Spinal cord (tissue), 10 donors: Measurements from ENCODE around the gene KRTAP20-1. TPM values are rescaled to one million over a fixed set of nuclear protein-coding genes. Genes with fewer than 3 reads are reported as not detected.

Source experiments
- DNase-seq, 6 donors: peaks; one replicate each; pipeline versions ENCODE4 v3.0.0 to v3.0.0-alpha.2; 2013 to 2015; ENCODE audit warnings: low spot score in 6 of 6, low read depth in 4 of 6
- H3K27ac ChIP-seq: one replicate; pipeline ENCODE4 v1.5.1; 2013; ENCODE audit warnings: low read depth, low read length, control low read depth
- H3K27me3 ChIP-seq: one replicate; pipeline ENCODE4 v1.6.1; 2013; ENCODE audit warnings: low read length; ENCODE audit not compliant: control insufficient read depth, insufficient read depth
- H3K36me3 ChIP-seq: one replicate; pipeline ENCODE4 v1.6.1; 2013; ENCODE audit warnings: low read length; ENCODE audit not compliant: control insufficient read depth, insufficient read depth
- H3K4me1 ChIP-seq: one replicate; pipeline ENCODE4 v1.6.1; 2013; ENCODE audit warnings: low read length; ENCODE audit not compliant: control insufficient read depth, insufficient read depth
- H3K4me3 ChIP-seq: one replicate; pipeline ENCODE4 v1.5.1; 2013; ENCODE audit warnings: low read depth, low read length, control low read depth
- H3K9me3 ChIP-seq: one replicate; pipeline ENCODE4 v1.6.1; 2013; ENCODE audit warnings: low read length; ENCODE audit not compliant: control insufficient read depth, insufficient read depth
- whole genome bisulfite sequencing: methylation state at CpG from one replicate; pipeline ENCODE4 v1.1.5; 2013; ENCODE audit warnings: missing lambda C conversion rate; ENCODE audit not compliant: insufficient coverage; 5-methylcytosine and 5-hydroxymethylcytosine counted together
- polyA plus RNA-seq, 2 donors: library from polyadenylated mRNA; unstranded; fragments of 120-200 nt; gene quantifications; one replicate each; pipeline ENCODE4 v1.2.1, GENCODE V29; 2013; ENCODE audit not compliant: insufficient read length in 2 of 2
- small RNA-seq: library from RNA; depleted of rRNA; stranded (forward); fragments of <200 nt; gene quantifications from one replicate; pipeline ENCODE3, GENCODE V24; 2014; ENCODE audit warnings: low replicate concordance
- total RNA-seq, 2 donors: library from RNA; depleted of rRNA in 1 of 2; stranded (reverse); fragments of 120-200 nt in 1 of 2; fragments of >200 nt in 1 of 2; gene quantifications; one replicate each; pipeline versions ENCODE4 v1.2.3 to v1.2.4, GENCODE V29; 2013 to 2014
- donor health status: healthy.

The KRTAP20-1 gene
- total and polyA plus RNA-seq, 4 donors = not detected

DNA sequence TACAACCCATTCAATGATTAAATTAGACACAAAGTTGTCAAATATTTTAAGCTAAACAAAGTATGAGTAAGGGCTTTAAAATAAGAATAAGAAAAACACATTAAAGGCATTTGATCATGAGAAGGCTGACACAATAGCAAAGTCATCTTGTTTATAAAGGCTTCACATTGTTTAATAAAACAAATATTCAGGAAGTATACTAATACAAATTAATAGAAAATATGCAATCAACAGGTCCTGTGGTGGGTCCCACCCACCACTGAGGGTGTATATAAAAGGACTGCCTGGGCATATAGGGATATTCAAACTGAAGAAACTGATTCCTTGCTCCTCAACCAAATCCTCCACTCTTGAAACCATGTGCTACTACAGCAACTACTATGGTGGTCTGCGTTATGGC lies 18.7 kb downstream of the KRTAP20-1 start, which contains the start of gene KRTAP20-2:
KRTAP20-2 (plus strand) TSS at position 301 of the 400 bp plus-strand sequence; CDS start at position 359, 58 bp downstream.
- Histone ChIP-seq H3K9me3 (no peaks in the 10 kb centered on the region), H3K4me3 (no peak within 1 kb of the TSS), H3K27ac (no peak within 1 kb of the TSS), H3K27me3 (no peaks in the 10 kb centered on the region), H3K36me3 (no peaks in the 10 kb centered on the region), H3K4me1 (no peaks in the 10 kb centered on the region)
- no peak for DNase-seq
- no CpG with 5 or more reads among the region's 1 CpG for WGBS

DNA sequence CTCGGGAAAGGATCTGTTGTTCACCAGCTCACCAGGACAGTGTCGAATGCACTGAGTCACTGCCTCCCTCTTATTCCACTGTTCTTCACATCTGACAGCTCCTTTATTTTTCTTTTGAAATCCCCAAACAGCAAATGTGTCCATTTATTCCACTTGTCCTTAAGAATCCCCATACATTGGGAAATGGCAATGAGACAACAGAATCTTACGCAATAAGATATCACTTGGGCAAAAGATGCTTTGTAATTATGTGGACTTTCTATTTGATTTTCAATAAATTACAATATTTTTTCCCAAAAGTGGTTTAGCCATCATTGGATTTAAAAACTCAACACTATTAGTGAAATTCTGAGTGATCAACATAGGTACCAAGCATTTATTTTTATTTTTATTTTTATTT lies 22.5 kb downstream of the KRTAP20-1 start:
- Histone ChIP-seq H3K36me3 (no peaks in the 10 kb centered on the region), H3K27ac (no peak overlapping the region), H3K4me1 (no peaks in the 10 kb centered on the region), H3K4me3 (no peak overlapping the region), H3K9me3 (no peaks in the 10 kb centered on the region), H3K27me3 (no peaks in the 10 kb centered on the region)
- no CpG with 5 or more reads among the region's 3 CpGs for WGBS
- DNase-seq = no peak

DNA sequence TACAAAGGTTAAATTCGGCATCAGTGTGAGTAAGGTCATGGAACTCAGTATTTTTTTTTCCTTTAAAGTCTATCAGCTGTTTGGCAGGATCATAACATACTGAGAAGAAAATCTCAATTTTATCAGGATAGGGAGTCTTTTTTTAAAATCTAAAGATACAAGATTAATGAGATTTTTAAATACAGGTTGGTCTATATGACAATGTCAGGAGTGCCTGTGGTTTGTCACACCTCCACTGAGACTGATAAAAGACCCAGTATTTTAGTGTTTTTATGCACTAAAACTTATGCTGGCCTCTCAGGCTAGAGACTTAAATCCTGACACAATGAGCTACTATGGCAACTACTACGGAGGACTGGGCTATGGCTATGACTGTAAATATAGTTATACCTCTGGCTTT lies 26.3 kb downstream of the KRTAP20-1 start, which contains the start of gene KRTAP20-3:
KRTAP20-3 (plus strand) TSS at position 301 of the 400 bp plus-strand sequence.
- no CpG with 5 or more reads among the region's 2 CpGs for WGBS
- Histone ChIP-seq H3K4me3 (no peak within 1 kb of the TSS), H3K9me3 (no peaks in the 10 kb centered on the region), H3K36me3 (no peaks in the 10 kb centered on the region), H3K4me1 (no peaks in the 10 kb centered on the region), H3K27me3 (no peaks in the 10 kb centered on the region), H3K27ac (no peak within 1 kb of the TSS)
- no peak for DNase-seq

DNA sequence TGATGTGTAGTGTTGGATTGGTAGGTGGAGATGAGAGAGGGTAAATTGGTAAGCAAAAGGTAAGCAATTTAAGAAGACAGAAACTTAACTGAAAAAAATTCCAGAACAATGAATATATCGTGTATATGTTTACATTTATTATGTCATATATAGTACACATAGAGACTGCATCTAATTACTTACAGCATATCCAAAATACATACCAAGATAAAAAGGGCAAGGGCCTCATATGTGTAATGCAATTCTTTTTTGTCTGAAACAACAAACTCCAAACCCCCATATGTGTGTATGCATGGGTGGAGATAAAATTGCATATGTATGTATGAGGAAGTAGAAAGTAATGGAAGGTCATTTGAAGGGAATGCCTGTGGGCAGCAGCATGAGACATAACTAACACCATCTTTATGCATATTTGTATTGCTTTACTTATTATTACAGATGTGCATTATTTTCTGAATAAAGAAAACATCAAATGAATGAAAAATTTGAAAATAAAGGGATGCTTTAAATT lies 30.7 kb downstream of the KRTAP20-1 start:
- Histone ChIP-seq H3K36me3 (no peaks in the 10 kb centered on the region), H3K4me3 (no peak overlapping the region), H3K27me3 (no peaks in the 10 kb centered on the region), H3K9me3 (no peaks in the 10 kb centered on the region), H3K4me1 (no peaks in the 10 kb centered on the region), H3K27ac (no peak overlapping the region)
- DNase-seq = no peak
- no CpG with 5 or more reads among the region's 1 CpG for WGBS

DNA sequence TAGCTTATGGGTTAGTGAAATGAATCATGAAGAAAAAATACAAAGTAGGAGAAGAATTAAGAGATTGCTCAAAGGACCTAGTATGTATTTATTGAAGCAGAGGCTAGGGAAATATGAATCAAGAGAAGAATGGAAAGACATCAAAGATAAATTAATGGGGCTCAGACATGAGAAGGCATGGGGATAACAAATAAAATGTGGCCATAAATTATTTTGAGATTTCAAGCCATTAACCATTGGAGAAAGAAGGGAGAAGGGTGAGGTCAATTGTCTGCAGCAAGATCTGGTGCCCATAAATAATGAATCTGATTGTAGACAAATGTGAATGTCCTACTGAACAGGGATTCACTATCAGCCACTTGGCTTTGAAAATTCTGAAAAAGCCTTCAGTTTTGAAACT lies 36.7 kb downstream of the KRTAP20-1 start:
- H3K36me3 ChIP-seq = no peaks in the 10 kb centered on the region
- DNase-seq = no peak
- no peaks in the 10 kb centered on the region for H3K4me1 ChIP-seq
- H3K4me3 ChIP-seq = no peak overlapping the region
- H3K9me3 ChIP-seq = no peaks in the 10 kb centered on the region
- no peak overlapping the region for H3K27ac ChIP-seq
- no peaks in the 10 kb centered on the region for H3K27me3 ChIP-seq

Small RNA genes lying within 50 kb of the gene (small RNA-seq; reads per million reads assigned to genes)
- gene KRTAP20-1 (not detected), gene KRTAP20-3 (not detected), gene KRTAP20-4 (not detected), gene KRTAP22-1 (not detected), gene KRTAP22-2 (not detected)

Other genes with a start within 250 kb of the KRTAP20-1 start
- not detected for gene KRTAP13-2, start 244.2 kb upstream of the KRTAP20-1 start, total RNA-seq
- not detected for gene KRTAP13-2, start 244.2 kb upstream of the KRTAP20-1 start, polyA plus RNA-seq
- gene KRTAP13-1, start 220.4 kb upstream of the KRTAP20-1 start, total RNA-seq = not detected
- not detected for gene KRTAP13-1, start 220.4 kb upstream of the KRTAP20-1 start, polyA plus RNA-seq
- gene KRTAP13-3, start 190.5 kb upstream of the KRTAP20-1 start, total RNA-seq = not detected
- not detected for gene KRTAP13-3, start 190.5 kb upstream of the KRTAP20-1 start, polyA plus RNA-seq
- not detected for gene KRTAP13-4, start 186.2 kb upstream of the KRTAP20-1 start, total RNA-seq
- gene KRTAP13-4, start 186.2 kb upstream of the KRTAP20-1 start, polyA plus RNA-seq = not detected
- not detected for gene KRTAP15-1, start 176.2 kb upstream of the KRTAP20-1 start, total RNA-seq
- gene KRTAP15-1, start 176.2 kb upstream of the KRTAP20-1 start, polyA plus RNA-seq = not detected
- gene KRTAP19-1, start 136.1 kb upstream of the KRTAP20-1 start, total RNA-seq = not detected
- gene KRTAP19-1, start 136.1 kb upstream of the KRTAP20-1 start, polyA plus RNA-seq = not detected
- not detected for gene KRTAP19-2, start 129.0 kb upstream of the KRTAP20-1 start, total RNA-seq
- gene KRTAP19-2, start 129.0 kb upstream of the KRTAP20-1 start, polyA plus RNA-seq = not detected
- gene KRTAP19-3, start 124.4 kb upstream of the KRTAP20-1 start, total RNA-seq = not detected
- not detected for gene KRTAP19-3, start 124.4 kb upstream of the KRTAP20-1 start, polyA plus RNA-seq
- not detected for gene KRTAP19-4, start 119.3 kb upstream of the KRTAP20-1 start, total RNA-seq
- gene KRTAP19-4, start 119.3 kb upstream of the KRTAP20-1 start, polyA plus RNA-seq = not detected
- gene KRTAP19-5, start 114.3 kb upstream of the KRTAP20-1 start, total RNA-seq = not detected
- not detected for gene KRTAP19-5, start 114.3 kb upstream of the KRTAP20-1 start, polyA plus RNA-seq
- not detected for gene KRTAP19-6, start 74.6 kb upstream of the KRTAP20-1 start, total RNA-seq
- gene KRTAP19-6, start 74.6 kb upstream of the KRTAP20-1 start, polyA plus RNA-seq = not detected
- not detected for gene KRTAP19-7, start 55.1 kb upstream of the KRTAP20-1 start, total RNA-seq
- gene KRTAP19-7, start 55.1 kb upstream of the KRTAP20-1 start, polyA plus RNA-seq = not detected
- gene KRTAP22-2, start 26.0 kb upstream of the KRTAP20-1 start, total RNA-seq = not detected
- gene KRTAP22-2, start 26.0 kb upstream of the KRTAP20-1 start, polyA plus RNA-seq = not detected
- gene KRTAP6-3, start 24.0 kb upstream of the KRTAP20-1 start, total RNA-seq = not detected
- not detected for gene KRTAP6-3, start 24.0 kb upstream of the KRTAP20-1 start, polyA plus RNA-seq
- not detected for gene KRTAP6-2, start 17.5 kb upstream of the KRTAP20-1 start, total RNA-seq
- gene KRTAP6-2, start 17.5 kb upstream of the KRTAP20-1 start, polyA plus RNA-seq = not detected
- not detected for gene KRTAP22-1, start 15.3 kb upstream of the KRTAP20-1 start, total RNA-seq
- not detected for gene KRTAP22-1, start 15.3 kb upstream of the KRTAP20-1 start, polyA plus RNA-seq
- not detected for gene KRTAP6-1, start 2.5 kb upstream of the KRTAP20-1 start, total RNA-seq
- not detected for gene KRTAP6-1, start 2.5 kb upstream of the KRTAP20-1 start, polyA plus RNA-seq
- gene KRTAP20-4, start 4.2 kb downstream of the KRTAP20-1 start, total RNA-seq = not detected
- gene KRTAP20-4, start 4.2 kb downstream of the KRTAP20-1 start, polyA plus RNA-seq = not detected
- gene KRTAP20-2, start 18.8 kb downstream of the KRTAP20-1 start, total RNA-seq = not detected
- gene KRTAP20-2, start 18.8 kb downstream of the KRTAP20-1 start, polyA plus RNA-seq = not detected
- not detected for gene KRTAP20-3, start 26.4 kb downstream of the KRTAP20-1 start, total RNA-seq
- not detected for gene KRTAP20-3, start 26.4 kb downstream of the KRTAP20-1 start, polyA plus RNA-seq
- not detected for gene KRTAP21-3, start 102.4 kb downstream of the KRTAP20-1 start, total RNA-seq
- not detected for gene KRTAP21-3, start 102.4 kb downstream of the KRTAP20-1 start, polyA plus RNA-seq
- not detected for gene KRTAP21-2, start 130.8 kb downstream of the KRTAP20-1 start, total RNA-seq
- gene KRTAP21-2, start 130.8 kb downstream of the KRTAP20-1 start, polyA plus RNA-seq = not detected
- not detected for gene KRTAP21-1, start 139.0 kb downstream of the KRTAP20-1 start, total RNA-seq
- gene KRTAP21-1, start 139.0 kb downstream of the KRTAP20-1 start, polyA plus RNA-seq = not detected
- not detected for gene KRTAP8-1, start 196.8 kb downstream of the KRTAP20-1 start, total RNA-seq
- gene KRTAP8-1, start 196.8 kb downstream of the KRTAP20-1 start, polyA plus RNA-seq = not detected
- gene KRTAP7-1, start 213.3 kb downstream of the KRTAP20-1 start, total RNA-seq = not detected
- not detected for gene KRTAP7-1, start 213.3 kb downstream of the KRTAP20-1 start, polyA plus RNA-seq